SK-N-SH (cell line): ENCODE measurements around the gene RPS23. TPM values are rescaled to one million over a fixed set of nuclear protein-coding genes. Genes with fewer than 3 reads are reported as not detected.

Source experiments
- CTCF ChIA-PET: fragments of 300-600, 350-600 bp; formaldehyde crosslinking; extraction: SDS; loops from one replicate; lab custom pipeline; 2021; lab: Yijun Ruan, JAX
- POLR2A ChIA-PET: fragments of 350-600 bp; sonication (Branson Sonifier 250); formaldehyde crosslinking; extraction: SDS; loops from one replicate; lab custom pipeline; 2020; ENCODE audit warnings: antibody characterized with exemption, inconsistent platforms; lab: Yijun Ruan, JAX
- DNase-seq: peaks from one replicate; pipeline ENCODE4 v3.0.0; 2012
- H2AFZ ChIP-seq: fragments of 200-600 bp; sonication (generic); 2 replicates; pipeline ENCODE4 v1.8.1; 2016; ENCODE audit warnings: antibody characterized with exemption, mild to moderate bottlenecking, low read depth
- H3F3A ChIP-seq: fragments of 200-600 bp; sonication (generic); replicated peaks from 2 replicates; pipeline ENCODE3; 2016; ENCODE audit warnings: antibody characterized with exemption, mild to moderate bottlenecking; ENCODE audit not compliant: insufficient read depth
- H3K27ac ChIP-seq, 2 experiments: fragments of 200-500 bp in 1 of 2; fragments of 200-600 bp in 1 of 2; sonication (Bioruptor generic) in 1 of 2; sonication (generic), shearing (Covaris generic) in 1 of 2; 2 replicates each; pipeline versions ENCODE4 v1.5.1 to v1.6.1; 2014 to 2016; ENCODE audit warnings: low read depth in 2 of 2, inconsistent platforms in 1 of 2, low read length in 1 of 2, mild to moderate bottlenecking in 1 of 2, mixed read lengths in 1 of 2
- H3K27me3 ChIP-seq: fragments of 200-600 bp; sonication (generic), shearing (Covaris generic); 2 replicates; pipeline ENCODE4 v1.6.1; 2016; ENCODE audit warnings: mixed run types; ENCODE audit not compliant: insufficient read depth
- H3K36me3 ChIP-seq, 2 experiments: fragments of 200-500 bp in 1 of 2; fragments of 200-600 bp in 1 of 2; sonication (Bioruptor generic) in 1 of 2; sonication (generic) in 1 of 2; replicated peaks in 1 of 2; 2 replicates each; pipeline versions ENCODE3 to v1.5.1; 2014 to 2016; ENCODE audit warnings: low read length in 1 of 2, mild to moderate bottlenecking in 1 of 2; ENCODE audit not compliant: insufficient read depth in 2 of 2, control insufficient read depth in 1 of 2
- H3K4me1 ChIP-seq, 2 experiments: fragments of 200-500 bp in 1 of 2; fragments of 200-600 bp in 1 of 2; sonication (Bioruptor generic) in 1 of 2; sonication (generic), shearing (Covaris generic) in 1 of 2; 2 replicates each; pipeline versions ENCODE4 v1.5.1 to v1.6.1; 2014 to 2016; ENCODE audit warnings: low read depth in 1 of 2, low read length in 1 of 2, mixed run types in 1 of 2; ENCODE audit not compliant: insufficient read depth in 2 of 2, control insufficient read depth in 1 of 2
- H3K4me2 ChIP-seq: fragments of 200-600 bp; sonication (generic), shearing (Covaris generic); 2 replicates; pipeline ENCODE4 v1.6.1; 2017; ENCODE audit warnings: mixed run types
- H3K4me3 ChIP-seq, 2 experiments: fragments of 200-500 bp in 1 of 2; fragments of 200-600 bp in 1 of 2; sonication (Bioruptor generic) in 1 of 2; sonication (generic), shearing (Covaris generic) in 1 of 2; 2 replicates each; pipeline versions ENCODE4 v1.5.1 to v1.8.1; 2014 to 2016; ENCODE audit warnings: low read depth in 2 of 2, inconsistent platforms in 1 of 2, low read length in 1 of 2, mild to moderate bottlenecking in 1 of 2, mixed read lengths in 1 of 2, moderate library complexity in 1 of 2
- H3K79me2 ChIP-seq: fragments of 200-600 bp; sonication (generic); 2 replicates; pipeline ENCODE4 v1.8.1; 2017; ENCODE audit warnings: mild to moderate bottlenecking; ENCODE audit not compliant: insufficient read depth
- H3K9ac ChIP-seq: fragments of 200-600 bp; sonication (generic); 2 replicates; pipeline ENCODE4 v1.6.1; 2017; ENCODE audit warnings: mixed run types
- H3K9me2 ChIP-seq: fragments of 200-600 bp; sonication (generic); 2 replicates; pipeline ENCODE4 v1.6.1; 2017; ENCODE audit warnings: mixed run types
- H3K9me3 ChIP-seq: fragments of 200-600 bp; sonication (generic); 2 replicates; pipeline ENCODE4 v1.6.1; 2017; ENCODE audit warnings: mixed run types, mild to moderate bottlenecking, moderate library complexity
- H4K20me1 ChIP-seq: fragments of 200-600 bp; sonication (generic); 2 replicates; pipeline ENCODE4 v1.6.1; 2017; ENCODE audit warnings: mild to moderate bottlenecking, mixed run types; ENCODE audit not compliant: insufficient read depth
- ELF1 ChIP-seq: IDR thresholded peaks from 2 replicates; pipeline ENCODE4 v1.4.0; 2012
- EZH2phosphoT487 ChIP-seq: fragments of 200-600 bp; sonication (generic); IDR thresholded peaks from 2 replicates; pipeline ENCODE4 v1.6.1; 2017; ENCODE audit warnings: low read depth, mixed run types, mild to moderate bottlenecking, antibody characterized with exemption, moderate library complexity, borderline replicate concordance
- MXI1 ChIP-seq: IDR thresholded peaks from 2 replicates; pipeline ENCODE4 v1.6.1; 2012; ENCODE audit warnings: mild to moderate bottlenecking, low read depth, low read length, improper control_type of control experiment
- REST ChIP-seq: IDR thresholded peaks from 2 replicates; pipeline ENCODE4 v1.6.1; 2012; ENCODE audit warnings: mild to moderate bottlenecking, low read depth, low read length, moderate library complexity
- WGBS: methylation state at CpG from one replicate; pipeline ENCODE4 v1.1.6; 2017; ENCODE audit warnings: low lambda C conversion rate; 5-methylcytosine and 5-hydroxymethylcytosine counted together
- polyA plus RNA-seq, 3 experiments: library from polyadenylated mRNA; depleted of rRNA; stranded (reverse); fragments of >200 nt; gene quantifications; 2 replicates each; pipeline ENCODE4 v1.2.3, GENCODE V29; 2012

Gene RPS23
- polyA plus RNA-seq, 1 of the 3 experiments (the other 2 are of a cell fraction) = 6,732 TPM

DNA sequence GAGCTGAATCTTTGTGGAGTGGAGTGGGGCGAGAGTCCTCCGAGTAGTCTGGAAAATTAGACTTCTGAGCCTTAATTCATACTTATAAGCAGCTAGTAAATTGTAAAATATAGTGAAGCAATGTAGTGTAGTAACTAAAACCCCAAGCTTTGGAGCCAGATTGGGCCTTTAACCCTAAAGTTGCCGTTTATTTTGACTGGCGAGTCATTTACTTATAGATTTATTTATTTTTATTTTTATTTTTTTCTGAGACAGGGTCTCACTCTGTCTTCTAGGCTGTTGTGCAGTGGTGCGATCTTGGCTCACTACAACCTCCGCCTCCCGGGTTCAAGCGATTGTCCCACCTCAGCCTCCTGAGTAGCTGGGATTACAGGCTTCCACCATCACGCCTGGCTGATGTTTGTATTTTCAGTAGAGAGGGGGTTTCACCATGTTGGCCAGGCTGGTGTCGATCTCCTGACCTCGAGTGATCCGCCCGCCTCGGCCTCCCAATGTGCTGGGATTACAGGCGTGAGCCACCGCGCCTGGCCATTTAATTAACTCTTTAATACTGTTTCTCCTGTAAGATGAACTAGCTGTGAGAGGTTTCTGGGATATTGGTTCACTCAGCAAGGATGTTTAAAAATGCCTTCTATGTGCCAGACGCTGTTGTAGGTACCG lies 687 bp upstream of the RPS23 start:
- no peaks in the 10 kb centered on the region for H4K20me1 ChIP-seq
- no peak for DNase-seq
- H3K36me3 ChIP-seq = peaks cover 29 to 30% of the 10 kb centered on the region in 2 experiments
- H3K9ac ChIP-seq = peak overlapping the region; percentile 88
- peaks cover 40% of the 10 kb centered on the region for H3K79me2 ChIP-seq
- peak overlapping the region; percentile 98 for H2AFZ ChIP-seq
- TF ChIP-seq MXI1 = peak; percentile 15
- TF ChIP-seq EZH2phosphoT487 = no peak
- TF ChIP-seq, all 33 proteins: peak for 1
- ChIA-PET CTCF (interaction anchor here (1.1 to 2.5 kb wide), 5 partner anchors 9 to 73 kb away, joined by 4 to 14 read pairs (median 5); no protein-coding TSS in a partner anchor), POLR2A (interaction anchor here (1.0 to 1.7 kb wide), 4 partner anchors 14 to 427 kb away, joined by 3 to 4 read pairs (median 4); no protein-coding TSS in a partner anchor)
- H3K27me3 ChIP-seq = no peaks in the 10 kb centered on the region
- H3K9me2 ChIP-seq = no peaks in the 10 kb centered on the region
- H3K4me3 ChIP-seq = peak overlapping the region; percentile 85 to 94
- H3K27ac ChIP-seq = peak overlapping the region; percentile 82 to 95
- 16% methylated on average over 19 of the region's 19 CpGs for WGBS
- peak overlapping the region; percentile 77 for H3K4me2 ChIP-seq
- H3F3A ChIP-seq = peaks cover 27% of the 10 kb centered on the region
- peaks cover 8 to 10% of the 10 kb centered on the region in 2 experiments; a peak in 3 of 4 replicates for H3K4me1 ChIP-seq
- H3K9me3 ChIP-seq = no peaks in the 10 kb centered on the region

- Histone ChIP-seq H3K9ac (peak overlapping the region; percentile 88), H3K79me2 (peaks cover 40% of the 10 kb centered on the region), H3K4me1 (peaks cover 8 to 10% of the 10 kb centered on the region in 2 experiments; a peak in 3 of 4 replicates), H3K36me3 (peaks cover 30 to 35% of the 10 kb centered on the region in 2 experiments), H4K20me1 (no peaks in the 10 kb centered on the region), H3K27ac (peak overlapping the region; percentile 82 to 95), H3K9me3 (no peaks in the 10 kb centered on the region), H3K4me3 (peak overlapping the region; percentile 85 to 94), H2AFZ (peak overlapping the region; percentile 98; the same call in 1 of the 2 replicates), H3K9me2 (no peaks in the 10 kb centered on the region), H3F3A (peaks cover 24% of the 10 kb centered on the region), H3K27me3 (no peaks in the 10 kb centered on the region), H3K4me2 (peak overlapping the region; percentile 77)
- POLR2A ChIA-PET = interaction anchor here (1.7 kb wide), 1 partner anchor 12 kb away, joined by 4 read pairs; no protein-coding TSS in a partner anchor
- CTCF ChIA-PET = interaction anchor here (1.2 to 2.5 kb wide), 4 partner anchors 10 to 53 kb away, joined by 4 to 14 read pairs (median 6); no protein-coding TSS in a partner anchor
- TF ChIP-seq REST (no peak), ELF1 (0 out of 2 replicates have a peak, but pooled peaks have one; percentile 4)
- DNase-seq = peak; percentile 8
- 2% methylated on average over 15 of the region's 15 CpGs for WGBS
These were observed 554 bp downstream of the RPS23 start for GRCh38 chr5:82277613-82277986.
